GM21390 (cell line): ENCODE data around the gene PPFIBP1.
"Not testable (repeated sequence)": the region's sequence is repeated elsewhere in the genome, so short reads cannot be mapped to it uniquely, and the experiment has no call there.

Source experiments
- ATAC-seq: cut with Tn5 transposase; IDR thresholded peaks from one replicate; pipeline ENCODE4 v1.9.1; 2021; ENCODE audit not compliant: unreplicated experiment

The PPFIBP1 gene

DNA sequence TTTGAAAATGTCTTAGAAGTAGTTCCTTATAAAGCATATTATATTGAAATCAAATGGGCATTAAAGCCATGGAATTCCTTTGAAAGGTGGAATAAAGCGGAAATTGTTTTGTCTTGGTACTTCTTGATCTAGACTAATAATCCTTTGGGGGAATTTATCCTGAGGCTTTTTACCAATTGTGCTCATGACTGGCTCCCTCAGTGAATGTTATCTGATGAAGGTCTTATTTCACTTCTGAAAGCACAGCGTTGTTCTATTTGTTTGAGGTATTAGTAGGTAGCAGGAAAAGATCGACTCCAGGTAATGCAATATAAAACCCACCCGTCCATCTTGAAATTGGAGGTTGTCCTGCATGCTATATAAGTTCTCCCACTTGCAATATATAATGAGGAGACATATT lies 64.8 kb downstream of the PPFIBP1 start:
- no peak for ATAC-seq

DNA sequence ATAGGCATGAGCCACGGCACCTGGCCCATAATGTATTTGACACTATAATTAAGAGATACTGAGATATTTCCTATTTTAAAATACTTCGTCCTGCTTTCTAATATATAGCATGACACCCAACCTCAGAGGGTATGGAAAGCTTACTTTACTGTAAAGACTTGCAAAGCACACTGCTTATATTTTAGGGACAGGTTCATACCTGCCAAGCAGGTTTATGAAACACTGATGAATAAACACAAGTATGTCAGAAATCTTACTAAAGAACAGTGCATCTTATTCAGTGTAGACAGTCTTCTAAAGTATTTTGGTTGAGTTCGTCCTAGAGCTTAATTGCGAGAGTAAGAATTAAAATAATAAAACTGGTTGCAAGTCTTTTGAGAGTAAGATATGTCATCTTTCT lies 65.4 kb downstream of the PPFIBP1 start:
- no peak for ATAC-seq

DNA sequence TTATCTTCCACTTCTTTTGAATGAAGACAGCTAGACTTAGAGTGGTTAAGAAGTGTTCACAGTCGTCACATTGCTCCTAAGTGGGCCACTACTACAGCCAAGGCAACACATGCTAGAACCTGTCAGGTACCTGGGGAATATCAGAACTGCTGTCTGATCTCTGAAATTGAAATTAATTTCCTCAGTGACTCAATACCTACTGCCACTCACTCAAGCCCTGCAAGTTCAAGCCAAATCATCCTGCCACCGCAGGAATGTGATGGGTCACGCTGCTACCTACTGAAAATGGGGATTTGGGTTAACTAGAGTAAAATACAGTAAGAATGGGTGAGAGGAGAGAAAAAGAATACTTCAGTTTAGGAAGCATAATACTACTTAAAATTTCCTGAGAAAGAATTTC lies 67.7 kb downstream of the PPFIBP1 start:
- not testable (repeated sequence) for ATAC-seq

GRCh38 chr12:27592548-27592947 lies 68.5 kb downstream of the PPFIBP1 start:
- no peak for ATAC-seq

DNA sequence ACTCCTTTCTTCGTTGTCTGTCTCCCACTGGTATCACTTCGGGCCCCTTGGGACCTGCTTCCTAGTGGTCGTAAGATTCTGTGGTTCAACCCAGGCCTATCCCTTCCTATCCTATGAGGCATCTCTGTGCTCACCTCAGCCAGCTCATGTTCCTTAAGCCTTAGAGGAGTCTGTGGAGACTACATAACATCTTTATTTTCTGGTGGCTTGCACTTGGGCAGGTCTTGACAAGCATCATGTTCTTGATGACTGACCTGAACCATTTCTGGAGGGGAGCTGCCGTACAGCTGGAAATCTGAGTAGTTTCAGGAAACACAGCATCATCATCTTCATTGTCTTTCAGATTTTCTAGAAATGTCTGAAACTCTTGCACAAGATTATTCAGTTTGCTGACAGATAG lies 69.3 kb downstream of the PPFIBP1 start:
- no peak for ATAC-seq

DNA sequence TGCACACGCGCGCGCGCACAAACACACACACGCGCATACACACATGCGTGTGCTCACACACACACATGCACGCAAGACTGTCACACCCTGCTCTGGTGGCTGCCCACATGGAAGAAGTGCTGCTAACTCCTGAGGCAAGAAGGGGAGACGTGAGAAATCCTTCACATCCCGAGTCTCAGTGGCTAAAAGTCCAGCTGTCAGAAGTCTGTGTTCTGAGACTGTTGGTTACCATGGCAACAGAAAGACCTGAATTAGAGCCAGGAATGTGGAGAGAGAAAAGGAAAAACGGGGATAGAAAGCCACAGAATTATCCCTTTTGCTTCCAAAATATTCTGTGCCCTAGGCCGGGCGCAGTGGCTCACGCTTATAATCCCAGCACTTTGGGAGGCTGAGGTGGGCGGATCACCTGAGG lies 71.2 kb downstream of the PPFIBP1 start:
- ATAC-seq, result no peak

GRCh38 chr12:27598866-27599265 lies 74.9 kb downstream of the PPFIBP1 start:
- not testable (repeated sequence) for ATAC-seq

DNA sequence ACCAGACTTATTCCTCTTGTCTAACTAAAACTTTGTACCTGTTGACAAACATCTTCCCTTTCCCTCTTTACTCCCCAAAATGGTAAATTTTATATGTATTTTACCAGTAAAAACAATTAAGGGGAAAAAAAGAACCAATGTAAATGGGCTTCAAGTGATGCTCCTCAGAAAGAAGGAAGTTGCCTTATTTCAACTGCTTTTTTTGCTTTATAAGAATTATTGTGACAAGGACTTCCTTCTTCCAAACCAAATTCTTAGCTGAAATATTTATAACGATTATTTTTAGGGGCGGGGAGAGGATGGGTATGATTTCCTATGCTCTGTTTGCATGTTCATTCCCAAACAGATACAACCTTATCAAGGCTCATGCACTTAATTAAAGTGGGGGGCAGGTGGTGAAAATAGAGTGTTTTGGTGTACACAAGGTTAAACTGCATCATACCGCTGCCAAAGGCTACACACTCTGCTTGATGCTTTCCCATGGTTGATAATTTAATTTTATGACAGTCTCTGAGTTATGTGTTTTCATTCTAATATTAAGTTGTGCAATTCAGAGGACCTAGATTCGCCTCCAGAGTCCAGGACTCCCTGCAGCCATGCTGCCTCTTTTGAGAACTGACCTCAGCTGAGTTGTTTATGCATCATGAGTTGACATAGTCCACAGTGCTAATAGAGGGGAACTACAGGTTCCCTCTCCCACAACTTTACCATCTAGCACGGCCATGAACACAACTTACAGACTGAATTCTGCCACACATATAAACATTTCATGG lies 77.2 kb downstream of the PPFIBP1 start:
- not testable (repeated sequence) for ATAC-seq

GRCh38 chr12:27602516-27602915 lies 78.5 kb downstream of the PPFIBP1 start:
- no peak for ATAC-seq

- no peak for ATAC-seq
These were observed 80.4 kb downstream of the PPFIBP1 start for GRCh38 chr12:27604431-27604830.

DNA sequence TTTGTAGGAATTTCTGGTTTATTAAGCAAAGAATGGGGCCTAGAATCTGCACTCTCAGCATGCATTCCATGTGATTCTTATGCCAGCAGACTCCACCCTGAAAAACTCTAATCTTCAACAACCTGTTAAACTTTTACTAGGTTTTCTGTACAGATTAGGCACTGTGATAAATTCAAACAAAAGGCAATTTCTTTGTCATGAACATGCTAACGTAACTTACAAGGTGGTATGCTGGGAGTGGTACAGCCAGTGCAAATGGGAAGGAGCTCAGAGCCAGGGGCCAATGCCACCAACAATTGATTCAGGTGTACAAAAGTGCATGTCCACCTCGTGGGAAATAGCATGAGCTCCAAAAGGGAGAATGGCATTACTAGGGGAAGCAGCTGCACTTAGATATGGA lies 83.0 kb downstream of the PPFIBP1 start:
- no peak for ATAC-seq

- ATAC-seq, result no peak
These were observed 83.6 kb downstream of the PPFIBP1 start for GRCh38 chr12:27607591-27607990.

GRCh38 chr12:27608890-27609289 lies 84.9 kb downstream of the PPFIBP1 start:
- ATAC-seq, result no peak

- ATAC-seq, result no peak
These were observed 86.4 kb downstream of the PPFIBP1 start for GRCh38 chr12:27610374-27610773.

DNA sequence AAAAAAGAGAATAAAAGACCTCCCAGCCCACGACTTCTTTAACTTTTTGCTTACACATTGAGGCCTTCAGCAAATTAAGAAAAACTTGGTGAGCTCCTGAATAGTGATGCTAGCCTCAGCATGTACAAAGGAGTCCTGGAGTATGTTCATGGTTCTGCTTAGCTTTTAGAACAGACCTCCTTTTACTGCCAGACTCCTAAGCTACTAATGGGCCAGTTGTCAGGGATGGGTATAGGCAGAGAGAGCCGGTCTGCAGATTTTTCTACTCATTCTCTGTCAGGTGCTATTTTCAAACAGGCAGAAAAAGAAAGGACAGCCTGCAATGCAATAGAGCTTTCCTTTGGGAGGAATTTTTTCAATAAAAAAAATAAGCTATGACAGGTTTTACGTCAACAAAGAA lies 90.4 kb downstream of the PPFIBP1 start:
- ATAC-seq, result no peak

DNA sequence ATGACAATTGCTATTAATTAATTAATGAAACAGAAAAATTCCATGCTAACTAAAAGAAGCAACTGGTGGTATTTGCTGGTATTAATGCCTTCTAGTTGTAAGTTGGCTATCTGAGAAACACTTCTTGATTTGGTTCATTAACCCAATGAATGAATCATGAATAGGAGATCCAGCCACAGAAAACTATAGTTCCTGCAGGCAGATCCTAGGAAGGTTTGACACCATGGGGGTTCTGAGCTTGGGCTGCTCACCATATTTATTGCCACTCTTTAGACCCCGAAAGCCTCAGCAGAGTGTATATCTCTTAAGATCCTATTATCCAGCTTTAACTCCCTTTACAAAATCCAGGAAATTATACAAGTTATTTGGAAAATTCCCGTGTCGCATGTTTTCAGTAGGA lies 90.9 kb downstream of the PPFIBP1 start:
- no peak for ATAC-seq

- no peak for ATAC-seq
These were observed 91.4 kb downstream of the PPFIBP1 start for GRCh38 chr12:27615331-27615891.

GRCh38 chr12:27616356-27617142 lies 92.5 kb downstream of the PPFIBP1 start:
- no peak for ATAC-seq

- ATAC-seq, result no peak
These were observed 94.8 kb downstream of the PPFIBP1 start for GRCh38 chr12:27618836-27619235.

GRCh38 chr12:27619308-27619707 lies 95.3 kb downstream of the PPFIBP1 start:
- no peak for ATAC-seq

GRCh38 chr12:27620121-27620520 lies 96.1 kb downstream of the PPFIBP1 start:
- no peak for ATAC-seq
